HG02970 (cell line): Measurements from ENCODE around the gene PIRT.

Source experiments
- ATAC-seq: cut with Tn5 transposase; IDR thresholded peaks from one replicate; pipeline ENCODE4 v1.9.1; 2021; ENCODE audit warnings: mild to moderate bottlenecking, moderate library complexity, moderate number of reproducible peaks; ENCODE audit not compliant: unreplicated experiment, low FRiP score

PIRT gene

GRCh38 chr17:10790491-10791401 lies 47.1 kb downstream of the PIRT start:
- no peak for ATAC-seq

- ATAC-seq: no peak
Observed at GRCh38 chr17:10789694-10790271, 48.1 kb downstream of the PIRT start.

GRCh38 chr17:10787306-10788045 lies 50.4 kb downstream of the PIRT start:
- ATAC-seq: no peak

GRCh38 chr17:10785295-10785694 lies 52.6 kb downstream of the PIRT start:
- no peak for ATAC-seq

GRCh38 chr17:10779609-10780008 lies 58.3 kb downstream of the PIRT start:
- no peak for ATAC-seq

- no peak for ATAC-seq
Observed at GRCh38 chr17:10777890-10778289, 60.0 kb downstream of the PIRT start.

- ATAC-seq: no peak
Observed at GRCh38 chr17:10777131-10777807, 60.6 kb downstream of the PIRT start.

- ATAC-seq: no peak
Observed at GRCh38 chr17:10776381-10776780, 61.5 kb downstream of the PIRT start.

GRCh38 chr17:10775740-10776356 lies 62.0 kb downstream of the PIRT start:
- no peak for ATAC-seq

- no peak for ATAC-seq
Observed at GRCh38 chr17:10775058-10775457, 62.8 kb downstream of the PIRT start.

- ATAC-seq: no peak
Observed at GRCh38 chr17:10773391-10773790, 64.5 kb downstream of the PIRT start.
